GM19035 (cell line): ENCODE data around the gene XRRA1.
"Not testable (repeated sequence)": the region's sequence is repeated elsewhere in the genome, so short reads cannot be mapped to it uniquely, and the experiment has no call there.

Experiments used
- ATAC-seq: cut with Tn5 transposase; IDR thresholded peaks from one replicate; pipeline ENCODE4 v1.9.1; 2021; ENCODE audit not compliant: unreplicated experiment

The XRRA1 gene

DNA sequence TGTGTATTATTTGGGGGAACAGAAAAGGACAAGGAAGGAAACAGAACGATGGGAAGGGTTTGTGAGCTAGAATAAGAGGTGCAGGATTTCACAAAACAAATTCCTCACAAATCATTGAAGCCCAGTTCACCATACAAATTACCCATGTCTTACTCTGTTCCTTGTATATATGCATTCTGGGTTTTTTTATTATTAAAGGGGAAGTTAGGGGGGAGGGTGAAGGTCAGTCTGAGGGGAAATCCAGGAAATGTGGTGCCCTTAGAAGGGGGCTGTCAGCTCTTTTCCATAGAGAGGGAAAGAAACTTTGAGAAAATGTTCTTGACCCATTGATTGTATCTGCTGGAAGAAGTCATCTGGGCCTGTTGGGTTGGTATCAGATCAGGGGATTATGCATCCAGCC lies 109.4 kb downstream of the XRRA1 start:
- no peak for ATAC-seq

DNA sequence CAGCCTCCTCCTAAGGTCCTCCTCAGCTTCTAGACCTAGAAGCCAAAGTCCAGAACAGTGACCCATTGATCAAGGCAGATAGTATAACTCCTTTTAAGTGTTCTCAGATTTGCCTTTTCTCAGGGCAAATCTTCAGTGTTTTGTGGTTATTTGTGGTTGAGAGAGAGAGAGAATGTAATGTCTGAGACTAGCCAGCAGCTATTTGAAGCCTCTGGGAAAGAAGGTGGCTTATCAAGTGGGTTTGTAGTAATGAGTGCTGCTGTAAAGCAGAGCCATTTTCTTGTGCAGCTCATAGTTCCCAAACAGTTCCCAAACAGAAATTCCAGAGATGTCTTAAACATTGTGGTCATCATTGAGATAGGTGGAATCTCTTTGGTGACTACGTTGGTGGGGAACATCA lies 110.7 kb downstream of the XRRA1 start:
- ATAC-seq = no peak

DNA sequence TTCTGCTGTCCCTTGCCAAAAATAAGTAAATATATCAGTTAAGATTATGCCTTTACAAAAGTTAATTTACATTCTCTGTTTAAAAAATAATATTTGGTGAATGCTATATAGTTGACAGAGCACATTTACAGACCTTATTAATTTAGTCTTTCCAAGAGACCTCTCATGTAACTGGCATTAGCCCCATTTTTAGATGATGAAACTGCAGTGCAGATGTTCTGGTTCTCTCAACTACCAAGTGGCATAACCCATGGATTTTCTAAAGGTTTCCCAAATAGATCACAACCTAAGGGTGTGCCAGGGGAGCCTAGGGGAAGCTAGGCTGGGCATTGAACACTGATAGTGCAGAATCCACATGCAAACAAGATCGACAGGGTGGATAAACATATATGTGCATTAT lies 111.7 kb downstream of the XRRA1 start:
- ATAC-seq = no peak

DNA sequence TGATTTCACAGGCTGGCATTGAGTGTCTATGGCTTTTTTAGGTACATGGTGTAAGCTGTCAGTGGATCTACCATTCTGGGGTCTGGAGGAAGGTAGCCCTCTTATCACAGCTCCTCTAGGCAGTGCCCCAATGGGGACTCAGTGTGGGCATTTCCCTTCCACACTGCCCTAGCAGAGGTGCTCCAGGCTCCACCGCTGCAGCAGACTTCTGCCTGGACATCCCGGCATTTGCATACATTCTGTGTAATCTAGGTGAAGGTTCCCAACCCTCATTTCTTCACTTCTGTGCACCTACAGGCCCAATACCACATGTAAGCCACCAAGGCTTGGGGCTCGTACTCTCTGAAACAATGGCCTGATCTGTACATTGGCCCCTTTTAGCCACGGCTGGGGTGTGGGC lies 122.0 kb downstream of the XRRA1 start:
- no peak for ATAC-seq

DNA sequence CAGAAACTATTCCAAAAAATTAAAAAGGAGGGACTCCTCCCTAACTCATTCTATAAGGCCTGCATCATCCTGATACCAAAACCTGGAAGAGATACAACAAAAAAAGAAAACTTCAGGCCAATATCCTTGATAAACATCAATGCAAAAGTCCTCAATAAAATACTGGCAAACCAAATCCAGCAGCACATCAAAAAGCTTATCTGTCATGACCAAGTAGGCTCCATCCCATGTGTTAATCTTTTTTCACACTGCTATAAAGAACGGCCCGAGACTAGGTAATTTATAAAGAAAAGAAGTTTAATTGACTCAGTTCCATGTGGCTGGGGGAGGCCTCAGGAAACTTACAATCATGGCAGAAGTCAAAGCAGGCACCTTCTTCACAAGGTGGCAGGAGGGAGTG lies 123.3 kb downstream of the XRRA1 start:
- ATAC-seq = not testable (repeated sequence)

DNA sequence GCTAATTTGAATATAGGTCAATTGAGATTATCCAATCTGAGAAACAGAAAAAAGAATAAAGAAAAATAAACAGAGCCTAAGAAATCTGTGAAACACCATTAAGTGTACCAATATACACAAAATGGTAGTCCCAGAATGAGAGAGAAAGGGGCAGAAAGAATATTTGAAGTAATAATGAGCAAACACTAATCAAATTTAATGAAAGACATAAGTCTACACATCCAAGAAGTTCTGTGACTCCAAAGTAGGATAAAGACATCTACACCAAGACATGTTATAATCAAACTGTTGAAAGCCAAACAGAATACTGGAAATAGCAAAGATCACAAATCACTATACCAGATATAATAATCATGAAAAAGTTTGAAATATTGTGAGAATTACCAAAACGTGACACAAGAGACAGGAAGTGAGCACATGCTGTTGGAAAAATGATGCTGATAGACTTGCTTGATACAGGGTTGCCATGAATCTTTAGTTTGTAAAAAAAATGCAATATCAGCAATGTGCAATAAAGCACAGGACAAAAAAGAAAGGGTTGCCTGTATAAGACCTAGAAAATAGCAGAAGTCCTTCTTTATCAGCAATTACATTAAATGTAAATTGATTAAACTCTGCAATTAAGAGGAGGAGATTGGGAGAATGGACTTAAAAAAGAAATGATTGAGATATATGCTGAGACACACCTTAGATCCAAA lies 124.5 kb downstream of the XRRA1 start:
- no peak for ATAC-seq

DNA sequence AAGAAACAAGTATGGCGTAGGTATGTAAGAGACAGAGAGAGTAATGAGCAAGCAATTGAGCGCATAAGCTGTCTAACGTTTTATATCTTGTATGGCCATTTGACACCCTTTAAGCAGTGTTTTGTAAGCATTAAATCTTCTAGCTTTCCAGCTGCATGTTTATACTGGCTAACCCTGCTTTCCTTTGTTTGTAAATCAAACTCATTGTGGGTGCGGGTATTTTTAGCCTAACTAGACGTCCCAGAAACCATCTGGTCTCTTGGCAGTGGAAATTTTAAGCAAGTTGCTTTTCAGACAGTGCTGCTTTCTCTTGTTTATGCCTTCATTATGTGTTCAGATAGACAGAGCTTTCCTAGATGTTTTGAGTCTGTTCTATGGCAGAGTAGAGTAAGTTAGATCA lies 126.7 kb downstream of the XRRA1 start:
- ATAC-seq = no peak

DNA sequence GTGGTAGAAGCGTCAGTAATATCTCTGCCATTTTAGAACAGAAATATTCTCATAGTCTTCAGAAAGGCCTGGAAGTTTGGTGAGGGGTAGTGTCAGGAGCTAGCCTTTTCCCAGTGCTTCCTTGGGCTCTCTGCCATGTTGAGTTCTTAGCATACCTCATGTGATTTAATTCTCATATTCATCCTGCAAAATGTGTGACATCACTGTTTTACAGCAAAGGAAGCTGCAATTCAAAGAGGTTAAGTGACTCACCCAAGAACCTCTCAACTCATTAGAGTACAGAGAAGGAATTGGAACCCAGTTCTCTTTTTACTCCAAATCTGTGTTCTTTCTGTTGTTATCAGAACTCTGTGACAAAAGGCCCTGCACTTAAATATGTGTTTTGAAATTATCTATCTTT lies 128.1 kb downstream of the XRRA1 start:
- no peak for ATAC-seq

DNA sequence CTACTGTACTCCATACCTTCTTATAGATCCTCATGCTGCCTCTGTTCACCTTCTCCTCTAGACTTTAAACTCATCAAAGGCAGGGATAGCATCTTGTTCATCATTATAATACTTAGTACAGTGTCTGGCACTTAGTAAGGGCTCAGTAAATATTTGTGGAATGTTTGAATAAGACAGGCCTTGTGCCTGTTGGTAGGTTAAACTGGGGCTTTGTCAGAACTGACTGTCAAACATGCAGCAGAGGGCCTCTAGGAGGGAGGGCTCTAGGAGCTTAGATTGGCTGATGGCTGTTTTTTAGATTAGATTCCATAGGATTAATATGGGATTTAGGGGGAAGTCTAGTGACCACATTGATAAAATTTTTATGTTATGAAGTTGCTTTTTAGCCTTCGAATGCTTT lies 129.5 kb downstream of the XRRA1 start:
- no peak for ATAC-seq

DNA sequence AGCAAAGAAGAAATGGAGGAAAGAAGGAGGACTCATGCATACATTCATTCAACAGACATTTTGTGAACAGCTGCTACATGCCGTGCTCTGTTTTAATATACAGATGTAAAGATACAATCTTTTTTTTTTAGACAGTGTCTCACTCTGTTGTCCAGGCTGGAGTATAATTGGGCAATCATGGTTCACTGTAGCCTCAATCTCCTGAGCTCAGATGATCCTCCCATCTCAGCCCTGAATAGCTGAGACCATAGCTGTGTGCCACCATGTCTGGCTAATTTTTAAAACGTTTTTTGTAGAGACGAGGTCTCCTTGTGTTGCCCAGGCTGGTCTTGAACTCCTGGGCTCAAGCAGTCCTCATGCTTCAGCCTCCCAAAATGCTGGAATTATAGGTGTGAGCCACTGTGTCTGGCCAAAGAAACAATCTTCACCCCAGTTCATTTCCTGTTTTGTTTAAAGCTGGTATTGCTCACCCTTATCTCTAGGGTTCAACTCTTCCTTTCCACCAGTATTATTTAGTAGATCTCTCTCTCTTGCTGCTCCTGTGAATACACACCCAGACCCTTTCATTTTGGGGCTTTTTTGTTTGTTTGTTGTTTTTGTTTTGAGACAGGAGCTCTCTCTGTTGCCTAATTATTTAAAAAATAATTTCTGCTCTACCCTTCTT lies 130.5 kb downstream of the XRRA1 start:
- ATAC-seq = no peak

DNA sequence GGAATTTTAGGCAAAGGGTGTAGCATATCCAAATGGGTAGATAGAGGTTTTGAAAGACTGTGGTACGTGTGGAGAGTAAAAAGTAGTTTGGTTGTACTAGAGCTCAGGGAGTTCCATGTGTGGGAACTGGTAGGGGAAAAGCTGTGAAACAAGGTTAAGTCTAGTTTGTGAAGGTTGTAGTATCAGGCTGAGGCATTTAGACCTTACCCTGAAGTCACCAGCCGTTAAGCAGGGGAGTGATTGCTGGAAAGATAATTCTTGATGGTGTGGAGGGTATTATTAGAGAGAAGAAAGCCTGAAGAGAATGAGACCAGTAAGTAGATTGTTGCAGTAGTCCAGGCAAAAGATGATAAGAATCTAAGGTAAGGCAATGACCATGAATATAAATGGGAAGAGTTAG lies 132.2 kb downstream of the XRRA1 start:
- ATAC-seq = no peak

DNA sequence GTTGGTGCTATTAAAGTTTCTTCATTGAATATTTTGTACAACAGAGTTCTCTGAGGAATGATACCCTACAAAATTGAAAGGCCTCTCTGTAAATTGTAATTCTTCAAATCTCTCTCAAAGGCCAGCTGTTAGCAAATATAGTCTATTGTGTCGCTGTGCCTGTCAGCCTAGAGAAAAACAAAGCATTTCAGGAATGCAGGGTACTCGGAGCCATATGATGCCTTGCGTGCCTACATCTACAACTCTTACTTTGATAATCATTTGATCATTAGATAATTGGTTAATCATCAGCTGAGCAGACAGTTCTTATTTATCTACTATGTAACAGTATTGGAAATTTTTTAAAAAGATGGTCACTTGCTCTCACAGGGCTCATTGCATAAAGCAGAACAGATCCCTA lies 132.9 kb downstream of the XRRA1 start:
- ATAC-seq = no peak

DNA sequence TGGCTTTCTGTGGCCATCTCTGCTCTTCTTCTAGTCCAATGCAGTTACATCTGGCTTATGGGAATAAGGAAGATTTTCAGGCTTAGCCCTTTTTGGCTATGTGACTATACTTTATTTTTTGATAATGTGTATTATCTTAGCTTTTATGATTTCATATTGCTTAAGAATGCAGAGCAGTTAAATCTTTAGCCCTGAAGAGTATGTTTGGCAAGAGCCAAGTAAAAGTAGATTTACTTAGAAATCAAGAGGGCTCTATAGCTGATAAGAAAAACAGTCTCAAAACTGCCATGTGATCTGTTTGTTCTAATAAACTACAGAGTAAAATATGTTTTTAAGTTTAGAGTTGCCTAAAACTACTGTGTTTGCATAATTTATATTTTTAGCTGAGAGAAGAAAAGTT lies 139.1 kb downstream of the XRRA1 start:
- no peak for ATAC-seq

DNA sequence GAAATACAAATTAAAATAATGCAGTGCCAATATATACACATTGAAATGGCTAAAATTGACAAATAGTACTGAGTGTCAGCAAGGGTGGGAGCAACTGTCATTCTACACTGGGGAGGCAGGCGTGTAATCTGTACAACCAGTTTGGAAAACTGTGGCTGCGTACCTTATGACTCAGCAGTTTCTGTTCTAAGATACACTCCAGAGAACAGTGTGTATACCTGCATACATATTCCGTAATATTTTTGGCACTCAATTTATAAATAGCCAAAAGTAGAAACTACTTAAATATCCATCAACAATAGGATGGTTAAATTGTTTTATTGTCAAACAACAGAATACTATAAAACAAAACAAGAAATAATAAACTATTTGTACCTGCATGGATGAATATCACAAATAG lies 142.6 kb downstream of the XRRA1 start:
- ATAC-seq = no peak

DNA sequence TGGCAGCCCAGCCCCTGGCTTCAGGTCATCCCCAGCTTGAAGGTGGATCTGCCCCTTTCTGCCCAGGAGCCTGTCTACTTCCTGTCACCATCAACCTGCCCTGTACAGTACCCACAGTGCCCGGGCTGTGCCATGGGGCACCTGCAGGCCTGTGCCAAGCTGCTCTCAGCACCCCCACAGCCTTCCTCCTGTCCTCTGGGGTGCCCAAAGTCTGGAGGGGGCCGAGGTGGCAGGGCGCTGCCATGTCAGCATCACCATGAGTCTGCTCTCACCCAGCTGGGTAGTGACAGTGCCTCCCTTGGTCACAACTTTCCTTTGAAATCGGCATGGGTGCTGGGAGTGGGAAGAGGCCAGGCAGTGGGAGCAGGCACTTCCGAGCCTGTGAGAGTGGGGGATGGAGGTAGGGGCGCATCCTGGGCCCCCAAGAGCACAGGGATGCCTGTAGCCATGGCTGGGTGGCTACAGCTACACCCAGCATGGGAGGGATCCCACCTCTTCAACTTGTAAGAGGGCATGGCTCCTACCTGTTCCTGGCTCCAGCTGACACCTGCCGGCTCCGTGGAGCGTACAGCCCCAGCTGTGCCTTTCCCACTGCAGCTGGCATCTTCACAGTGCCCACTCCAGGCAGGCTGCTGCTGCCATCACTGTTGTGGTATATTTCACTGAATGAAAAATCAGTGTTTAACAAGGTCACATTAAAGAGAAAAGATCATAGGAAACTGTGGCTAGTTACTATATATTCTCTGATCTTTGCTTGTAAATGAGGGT lies 157.4 kb downstream of the XRRA1 start:
- ATAC-seq = no peak
